NCI-H2196 (cell line): ENCODE data around the gene CBARP.
A peak's percentile ranks its signal among the peaks of the same experiment; 100 is the strongest.

Experiments
- DNase-seq: peaks from one replicate; lab custom pipeline; 2025; ENCODE audit not compliant: unreplicated experiment; lab: John Stamatoyannopoulos, UW

CBARP gene

GRCh38 chr19:1265615-1266128, 27.9 kb upstream of the CBARP start:
- no peak for DNase-seq

GRCh38 chr19:1264801-1265614, 27.2 kb upstream of the CBARP start:
- DNase-seq, result no peak

- DNase-seq, result no peak
Measured at GRCh38 chr19:1263188-1263587, 25.4 kb upstream of the CBARP start.

- no peak for DNase-seq
Measured at GRCh38 chr19:1262623-1263123, 24.9 kb upstream of the CBARP start.

GRCh38 chr19:1261798-1262622, 24.2 kb upstream of the CBARP start:
- peak; percentile 82 for DNase-seq

GRCh38 chr19:1261538-1261797, 23.7 kb upstream of the CBARP start:
- DNase-seq, result no peak

- peak; percentile 98 for DNase-seq
Measured at GRCh38 chr19:1260749-1261537, 23.1 kb upstream of the CBARP start.

- no peak for DNase-seq
Measured at GRCh38 chr19:1259876-1260748, 22.3 kb upstream of the CBARP start.

GRCh38 chr19:1259206-1259875, 21.5 kb upstream of the CBARP start:
- no peak for DNase-seq

- no peak for DNase-seq
Measured at GRCh38 chr19:1258707-1259205, 21.0 kb upstream of the CBARP start.

- no peak for DNase-seq
Measured at GRCh38 chr19:1258163-1258492, 20.3 kb upstream of the CBARP start.

- DNase-seq, result no peak
Measured at GRCh38 chr19:1257475-1258162, 19.8 kb upstream of the CBARP start.

GRCh38 chr19:1256646-1257474, 19.1 kb upstream of the CBARP start:
- DNase-seq, result no peak

GRCh38 chr19:1255186-1256161, 17.7 kb upstream of the CBARP start:
- no peak for DNase-seq

GRCh38 chr19:1254530-1255185, 16.9 kb upstream of the CBARP start:
- DNase-seq, result no peak

- DNase-seq, result no peak
Measured at GRCh38 chr19:1254081-1254527, 16.3 kb upstream of the CBARP start.
